T-helper 2 cell treated with Interferon-gamma antibody and Interleukin-4, amounts not matched to agents 5 μg/mL and 100 μg/mL, for 36 hours (primary cell): ENCODE data around the gene SEC24C.
"Not testable (repeated sequence)": the region's sequence is repeated elsewhere in the genome, so short reads cannot be mapped to it uniquely, and the experiment has no call there.

Experiments used
- DNase-seq: peaks from one replicate; pipeline ENCODE4 v3.0.0; 2021; ENCODE audit warnings: low spot score
- H3K27ac Mint-ChIP-seq: one replicate; pipeline ENCODE4 v1.8.0; 2021; ENCODE audit warnings: mild to moderate bottlenecking, mixed read lengths
- H3K27me3 Mint-ChIP-seq: one replicate; pipeline ENCODE4 v1.8.0; 2021; ENCODE audit warnings: low read depth, mixed read lengths
- H3K36me3 Mint-ChIP-seq: one replicate; pipeline ENCODE4 v1.8.0; 2021; ENCODE audit warnings: low read depth, mixed read lengths
- H3K4me1 Mint-ChIP-seq: one replicate; pipeline ENCODE4 v1.8.0; 2021; ENCODE audit warnings: low read depth, mixed read lengths
- H3K4me3 Mint-ChIP-seq: one replicate; pipeline ENCODE4 v1.8.0; 2022; ENCODE audit warnings: mild to moderate bottlenecking, moderate library complexity, mixed read lengths
- H3K9me3 Mint-ChIP-seq: one replicate; pipeline ENCODE4 v1.8.0; 2021; ENCODE audit warnings: mixed read lengths

Gene SEC24C

GRCh38 chr10:73743905-73744663 lies at the start of gene SEC24C:
Gene SEC24C (plus strand): TSS chr10:73744372. CDS start chr10:73746833, 2,461 bp downstream.
- Mint-ChIP-seq H3K4me3 (peak within 1 kb of the TSS; percentile 98), H3K36me3 (peaks cover 24% of the 10 kb centered on the region), H3K27ac (peak within 1 kb of the TSS; percentile 99), H3K9me3 (no peaks in the 10 kb centered on the region), H3K4me1 (peaks cover 26% of the 10 kb centered on the region), H3K27me3 (no peaks in the 10 kb centered on the region)
- DNase-seq, result peak; percentile 94

GRCh38 chr10:73695302-73695701 lies 48.9 kb upstream of the SEC24C start:
- H3K36me3 Mint-ChIP-seq, H3K4me3 Mint-ChIP-seq, H3K27me3 Mint-ChIP-seq, H3K27ac Mint-ChIP-seq, DNase-seq, H3K4me1 Mint-ChIP-seq, H3K9me3 Mint-ChIP-seq: not testable (repeated sequence)

DNA sequence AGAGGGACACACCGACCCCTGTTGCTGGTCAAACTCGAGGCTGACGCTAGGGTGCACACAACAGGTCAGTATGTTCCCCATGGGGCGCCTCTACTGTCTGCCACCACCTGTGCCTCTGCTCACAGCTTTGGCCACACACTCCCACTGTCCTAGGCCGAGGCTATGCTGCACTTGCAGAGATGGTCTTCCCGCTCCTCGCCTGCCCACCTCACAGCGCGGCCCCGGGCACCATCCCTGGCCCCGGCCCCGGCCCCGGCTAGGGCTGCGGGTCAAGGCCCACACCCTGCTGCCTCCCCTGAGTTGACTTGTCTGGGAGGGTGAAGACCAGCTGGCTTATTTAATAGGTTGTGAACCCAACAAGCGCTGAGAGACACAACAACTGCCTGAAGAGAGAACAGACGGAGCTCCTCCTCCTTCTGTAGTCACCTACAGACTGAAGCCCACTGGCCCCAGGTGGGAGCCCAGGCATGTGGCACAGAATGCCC lies 46.5 kb upstream of the SEC24C start, which contains the start of gene AGAP5:
TSS of gene AGAP5 (minus strand) at position 435 of the 485 bp plus-strand sequence. CDS start at position 81, 354 bp downstream.
- not testable (repeated sequence) for H3K9me3 Mint-ChIP-seq, H3K4me1 Mint-ChIP-seq, DNase-seq, H3K27me3 Mint-ChIP-seq, H3K4me3 Mint-ChIP-seq, H3K27ac Mint-ChIP-seq
- H3K36me3 Mint-ChIP-seq, result peaks cover 12% of the 10 kb centered on the region

- H3K27me3 Mint-ChIP-seq, DNase-seq, H3K9me3 Mint-ChIP-seq, H3K27ac Mint-ChIP-seq, H3K4me1 Mint-ChIP-seq, H3K4me3 Mint-ChIP-seq: not testable (repeated sequence)
- H3K36me3 Mint-ChIP-seq, result peaks cover 15% of the 10 kb centered on the region
Measured at GRCh38 chr10:73698819-73699218, 45.4 kb upstream of the SEC24C start.

DNA sequence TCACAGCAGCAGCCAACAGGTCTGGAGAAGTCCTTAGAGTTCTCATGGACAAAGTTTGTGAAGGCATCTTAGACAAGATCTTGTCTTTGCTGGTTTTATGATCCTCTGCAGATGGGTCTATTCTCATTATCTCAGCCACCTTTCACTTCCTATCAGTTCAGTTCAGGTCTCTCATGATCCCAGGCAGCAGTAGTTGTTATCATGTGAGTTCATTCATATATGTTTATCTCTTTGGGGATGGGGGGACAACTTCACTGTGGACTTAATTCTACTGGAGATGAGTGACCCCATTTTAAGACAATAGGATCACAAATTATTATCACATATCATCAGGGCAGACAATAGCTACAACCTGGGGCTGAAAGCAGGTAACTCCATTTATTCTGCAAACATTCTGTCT lies 40.2 kb upstream of the SEC24C start:
- H3K27ac Mint-ChIP-seq, H3K9me3 Mint-ChIP-seq, H3K4me1 Mint-ChIP-seq, DNase-seq, H3K27me3 Mint-ChIP-seq, H3K4me3 Mint-ChIP-seq: not testable (repeated sequence)
- peaks cover 22% of the 10 kb centered on the region for H3K36me3 Mint-ChIP-seq

DNA sequence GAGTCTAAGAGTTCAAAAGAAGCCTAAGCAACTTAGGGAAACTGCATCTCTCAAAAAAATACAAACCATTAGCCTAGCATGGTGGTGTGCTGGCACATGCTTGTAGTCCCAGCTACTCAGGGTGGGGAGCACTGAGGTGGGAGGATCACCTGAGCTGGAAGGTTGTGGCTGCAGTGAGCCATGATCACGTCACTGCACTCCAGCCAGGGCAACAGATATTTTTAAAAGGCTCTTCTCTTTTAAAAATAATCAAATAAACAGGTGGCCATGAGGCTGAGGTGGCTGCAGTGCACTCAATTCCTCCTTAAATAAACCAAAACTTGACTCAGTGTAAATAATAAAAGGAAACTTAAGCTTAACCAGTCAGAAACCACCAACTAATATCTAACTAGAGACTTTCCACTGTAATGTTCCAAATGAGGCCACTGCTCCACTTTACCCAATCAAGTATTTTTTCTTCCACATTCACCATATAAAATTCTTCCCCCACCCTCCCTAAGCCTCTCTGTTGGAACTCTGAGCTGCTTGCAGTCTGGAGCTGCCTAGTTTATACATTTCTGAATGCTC lies 38.6 kb upstream of the SEC24C start:
- not testable (repeated sequence) for H3K27ac Mint-ChIP-seq, DNase-seq, H3K27me3 Mint-ChIP-seq, H3K4me3 Mint-ChIP-seq, H3K9me3 Mint-ChIP-seq, H3K4me1 Mint-ChIP-seq
- peaks cover 22% of the 10 kb centered on the region for H3K36me3 Mint-ChIP-seq

- DNase-seq, H3K4me1 Mint-ChIP-seq, H3K27me3 Mint-ChIP-seq, H3K9me3 Mint-ChIP-seq, H3K4me3 Mint-ChIP-seq, H3K27ac Mint-ChIP-seq: not testable (repeated sequence)
- H3K36me3 Mint-ChIP-seq, result peaks cover 21% of the 10 kb centered on the region
Measured at GRCh38 chr10:73706488-73706887, 37.7 kb upstream of the SEC24C start.

GRCh38 chr10:73707628-73708027 lies 36.5 kb upstream of the SEC24C start:
- H3K27me3 Mint-ChIP-seq, DNase-seq, H3K4me3 Mint-ChIP-seq, H3K27ac Mint-ChIP-seq, H3K4me1 Mint-ChIP-seq, H3K9me3 Mint-ChIP-seq: not testable (repeated sequence)
- H3K36me3 Mint-ChIP-seq, result peaks cover 18% of the 10 kb centered on the region

GRCh38 chr10:73708122-73708521 lies 36.0 kb upstream of the SEC24C start:
- not testable (repeated sequence) for H3K4me3 Mint-ChIP-seq, H3K9me3 Mint-ChIP-seq, DNase-seq, H3K4me1 Mint-ChIP-seq, H3K27me3 Mint-ChIP-seq, H3K27ac Mint-ChIP-seq
- H3K36me3 Mint-ChIP-seq, result peaks cover 19% of the 10 kb centered on the region

DNA sequence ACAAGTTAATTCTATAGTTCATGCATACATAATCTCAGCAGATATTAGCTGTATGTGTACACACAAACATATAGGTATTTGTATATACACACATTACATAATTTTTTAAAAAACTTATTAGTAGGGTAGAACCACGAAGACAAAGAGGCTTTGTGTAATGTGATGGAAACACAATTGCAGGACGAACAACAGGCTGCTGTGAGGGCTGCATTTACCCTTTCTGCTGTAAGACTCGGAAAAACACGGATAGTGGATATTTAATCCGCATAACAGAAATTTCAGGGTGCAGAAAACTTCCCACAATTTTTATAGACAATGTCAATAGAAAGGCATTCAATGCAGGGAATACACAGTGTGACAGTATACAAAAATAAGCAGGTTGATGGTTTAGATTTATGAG lies 32.5 kb upstream of the SEC24C start:
- not testable (repeated sequence) for DNase-seq, H3K27me3 Mint-ChIP-seq, H3K9me3 Mint-ChIP-seq, H3K4me3 Mint-ChIP-seq, H3K27ac Mint-ChIP-seq, H3K4me1 Mint-ChIP-seq
- H3K36me3 Mint-ChIP-seq, result peaks cover 21% of the 10 kb centered on the region

DNA sequence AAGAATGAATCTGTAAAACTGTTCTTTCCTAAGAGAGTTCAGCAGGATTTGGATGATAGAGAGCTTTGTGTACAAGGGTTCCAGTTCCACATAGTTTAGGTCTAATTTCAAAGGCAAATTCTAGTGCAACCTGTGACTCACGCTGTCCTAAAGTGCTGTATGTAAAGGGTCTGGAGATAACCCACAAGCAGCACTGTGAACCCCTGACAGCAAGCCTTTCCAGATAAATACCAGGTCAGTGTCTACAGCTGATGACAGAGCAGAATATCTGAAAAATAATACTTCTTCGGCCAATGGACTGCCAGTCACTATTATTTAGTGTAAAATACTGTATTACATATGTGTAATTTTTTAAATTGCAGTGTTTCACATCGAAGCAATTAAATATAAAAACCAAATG lies 30.3 kb upstream of the SEC24C start:
- not testable (repeated sequence) for H3K27ac Mint-ChIP-seq, H3K4me3 Mint-ChIP-seq, H3K9me3 Mint-ChIP-seq, H3K27me3 Mint-ChIP-seq, DNase-seq, H3K4me1 Mint-ChIP-seq
- peaks cover 40% of the 10 kb centered on the region for H3K36me3 Mint-ChIP-seq

DNA sequence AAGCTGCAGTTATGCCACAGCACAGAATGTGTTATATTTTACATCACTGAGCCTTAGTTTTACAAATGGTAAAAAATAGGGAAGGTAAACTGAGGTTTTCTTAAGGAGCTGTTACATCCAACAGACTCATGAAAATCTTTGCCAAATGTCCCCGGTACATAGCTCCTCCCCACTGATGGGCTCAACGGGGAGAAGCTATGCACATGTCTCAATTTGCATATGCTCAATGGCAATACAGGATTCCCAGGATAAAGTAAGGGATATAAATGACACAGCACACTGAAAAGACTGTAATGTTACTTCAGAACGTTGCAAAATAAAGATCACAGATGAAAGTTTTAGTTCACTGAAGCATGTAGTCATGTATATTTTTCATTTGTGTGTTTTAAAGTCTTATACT lies 29.7 kb upstream of the SEC24C start:
- not testable (repeated sequence) for H3K27ac Mint-ChIP-seq, DNase-seq, H3K27me3 Mint-ChIP-seq, H3K4me1 Mint-ChIP-seq, H3K9me3 Mint-ChIP-seq, H3K4me3 Mint-ChIP-seq
- H3K36me3 Mint-ChIP-seq, result peaks cover 44% of the 10 kb centered on the region

DNA sequence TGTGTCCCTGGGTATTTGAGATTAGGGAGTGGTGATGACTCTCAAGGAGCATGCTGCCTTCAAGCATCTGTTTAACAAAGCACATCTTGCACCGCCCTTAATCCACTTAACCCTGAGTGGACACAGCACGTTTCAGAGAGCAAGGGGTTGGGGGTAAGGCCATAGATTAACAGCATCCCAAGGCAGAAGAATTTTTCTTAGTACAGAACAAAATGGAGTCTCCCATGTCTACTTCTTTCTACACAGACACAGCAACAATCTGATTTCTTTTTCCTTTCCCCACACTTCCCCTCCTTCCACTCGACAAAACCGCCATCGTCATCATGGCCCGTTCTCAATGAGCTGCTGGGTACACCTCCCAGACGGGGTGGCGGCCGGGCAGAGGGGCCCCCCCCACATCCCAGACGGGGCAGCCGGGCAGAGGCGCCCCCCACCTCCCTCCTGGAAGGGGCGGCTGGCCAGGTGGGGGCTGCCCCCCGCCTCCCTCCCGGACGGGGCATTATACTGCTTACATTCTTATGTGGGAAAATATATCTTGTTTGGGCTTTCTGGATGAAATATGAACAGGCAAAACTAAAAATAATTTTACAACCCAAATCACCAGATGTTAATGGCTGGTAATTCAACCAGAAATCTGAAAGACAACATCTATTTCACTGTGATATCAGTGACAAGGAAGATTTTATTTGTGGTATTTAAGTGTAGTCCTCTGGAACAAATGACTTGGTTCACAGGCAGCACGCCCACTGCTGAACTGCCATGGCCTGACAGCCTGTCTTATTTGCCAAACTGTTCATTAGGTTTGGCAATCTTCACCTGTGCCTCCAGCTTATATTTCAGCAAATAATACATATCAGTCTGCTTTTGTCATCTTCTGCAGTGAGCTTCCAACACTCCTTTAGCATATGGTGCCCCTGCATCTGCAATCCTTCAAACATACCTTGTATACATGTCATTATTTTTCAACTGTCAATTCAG lies 28.7 kb upstream of the SEC24C start:
- H3K9me3 Mint-ChIP-seq, H3K4me1 Mint-ChIP-seq, DNase-seq, H3K27me3 Mint-ChIP-seq, H3K27ac Mint-ChIP-seq, H3K4me3 Mint-ChIP-seq: not testable (repeated sequence)
- peaks cover 46% of the 10 kb centered on the region for H3K36me3 Mint-ChIP-seq

DNA sequence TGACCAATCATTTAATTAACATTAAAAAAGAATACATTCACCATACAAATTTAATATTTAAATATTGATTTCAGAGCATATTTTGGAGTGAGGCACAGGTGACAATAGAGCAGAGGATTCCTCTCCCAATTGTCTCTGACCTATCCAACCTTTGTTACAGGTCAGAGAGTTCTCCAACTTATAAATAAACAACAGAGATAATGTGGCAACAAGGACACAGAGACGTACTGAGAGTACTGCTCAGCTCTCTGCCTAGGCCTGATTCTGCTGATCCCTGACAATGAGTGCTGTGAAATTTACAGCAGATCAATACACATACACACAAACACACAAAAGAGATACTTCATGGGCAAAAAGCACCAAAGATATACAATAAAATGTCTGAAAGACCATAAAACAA lies 27.9 kb upstream of the SEC24C start:
- H3K27me3 Mint-ChIP-seq, result no peaks in the 10 kb centered on the region
- no peak overlapping the region for H3K27ac Mint-ChIP-seq
- H3K4me3 Mint-ChIP-seq, result no peak overlapping the region
- H3K4me1 Mint-ChIP-seq, result peaks cover 5% of the 10 kb centered on the region
- DNase-seq, result no peak
- H3K9me3 Mint-ChIP-seq, result no peaks in the 10 kb centered on the region
- H3K36me3 Mint-ChIP-seq, result peaks cover 52% of the 10 kb centered on the region
